Measurements from ENCODE around the gene ABCC3.

The ABCC3 gene

GRCh38 chr17:50605429-50605828 is 29.3 kb upstream of the ABCC3 start:
- Histone ChIP-seq H3K4me3 (ENCODE audit: low read length) (no peak overlapping the region), H3K9me3 (ENCODE audit: control insufficient read depth, insufficient read depth, low read length) (no peaks in the 10 kb centered on the region), H3K79me2 (ENCODE audit: control insufficient read depth, low read length) (no peaks in the 10 kb centered on the region), H3K4me1 (ENCODE audit: control insufficient read depth, low read length) (no peaks in the 10 kb centered on the region), H3K4me2 (ENCODE audit: low read length) (no peak overlapping the region), H3K27ac (ENCODE audit: low read depth, low read length) (no peak overlapping the region), H3K36me3 (ENCODE audit: control insufficient read depth, low read length) (no peaks in the 10 kb centered on the region), H3F3A (ENCODE audit: control insufficient read depth, insufficient read depth) (no peaks in the 10 kb centered on the region), H4K20me1 (ENCODE audit: control insufficient read depth, insufficient read depth, low read depth, low read length) (no peaks in the 10 kb centered on the region), H3K27me3 (ENCODE audit: control insufficient read depth, low read length) (peaks cover 9% of the 10 kb centered on the region), H3K9me2 (replicated peaks; ENCODE audit: control insufficient read depth, low read length) (no peaks in the 10 kb centered on the region)
- no peak for TF ChIP-seq EZH2phosphoT487 (IDR thresholded peaks at IDR 0.05; ENCODE audit: borderline replicate concordance, low read length)
- no peak for TF ChIP-seq CTCF (IDR thresholded peaks at IDR 0.05; ENCODE audit: low read depth, low read length, poor library complexity, severe bottlenecking)

GRCh38 chr17:50607522-50608175 is 27.0 kb upstream of the ABCC3 start:
- Histone ChIP-seq H4K20me1 (ENCODE audit: control insufficient read depth, insufficient read depth, low read depth, low read length) (no peaks in the 10 kb centered on the region), H3K79me2 (ENCODE audit: control insufficient read depth, low read length) (no peaks in the 10 kb centered on the region), H3K27ac (ENCODE audit: low read depth, low read length) (no peak overlapping the region), H3K4me2 (ENCODE audit: low read length) (no peak overlapping the region), H3K4me3 (ENCODE audit: low read length) (no peak overlapping the region), H3K9me2 (replicated peaks; ENCODE audit: control insufficient read depth, low read length) (no peaks in the 10 kb centered on the region), H3K36me3 (ENCODE audit: control insufficient read depth, low read length) (no peaks in the 10 kb centered on the region), H3F3A (ENCODE audit: control insufficient read depth, insufficient read depth) (no peaks in the 10 kb centered on the region), H3K4me1 (ENCODE audit: control insufficient read depth, low read length) (no peaks in the 10 kb centered on the region), H3K27me3 (ENCODE audit: control insufficient read depth, low read length) (peaks cover 9% of the 10 kb centered on the region), H3K9me3 (ENCODE audit: control insufficient read depth, insufficient read depth, low read length) (no peaks in the 10 kb centered on the region)
- TF ChIP-seq EZH2phosphoT487 (IDR thresholded peaks at IDR 0.05; ENCODE audit: borderline replicate concordance, low read length) (no peak), CTCF (IDR thresholded peaks at IDR 0.05; ENCODE audit: low read depth, low read length, poor library complexity, severe bottlenecking) (no peak)

DNA sequence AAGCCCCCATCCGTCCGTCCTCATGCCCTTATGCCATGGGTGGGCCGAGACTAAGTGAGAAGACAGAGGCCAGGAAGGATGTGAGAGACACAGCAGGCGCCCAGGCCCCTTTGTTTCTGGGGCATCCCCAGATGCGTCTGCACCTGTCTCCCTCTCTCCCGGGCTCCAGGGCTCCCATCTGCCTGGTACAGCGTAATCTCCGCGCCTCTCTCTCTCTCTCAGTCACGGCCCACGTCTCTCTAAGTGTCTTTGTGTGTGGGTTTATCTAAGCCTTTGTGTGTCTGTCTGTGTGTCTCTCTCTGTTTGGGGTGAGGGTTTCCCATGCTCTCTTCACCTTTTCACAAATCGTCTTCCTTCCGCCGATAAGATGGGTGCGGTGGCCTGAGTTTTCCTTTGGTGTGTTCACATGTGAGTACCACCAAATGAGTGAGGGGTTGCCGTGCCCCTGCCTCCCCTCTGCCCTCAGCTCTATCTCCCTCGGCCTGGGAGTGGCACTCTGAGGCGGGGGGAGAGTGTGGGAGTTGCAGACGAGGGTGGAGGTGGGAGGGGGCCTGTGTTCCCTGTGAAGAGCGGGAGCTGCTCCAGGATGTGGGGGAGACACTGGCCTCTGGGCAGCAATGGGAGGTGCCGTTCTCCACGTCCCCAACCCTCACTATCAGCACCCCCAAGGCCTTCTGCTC is 25.8 kb upstream of the ABCC3 start:
- Histone ChIP-seq H3K79me2 (ENCODE audit: control insufficient read depth, low read length) (no peaks in the 10 kb centered on the region), H3K4me3 (ENCODE audit: low read length) (no peak overlapping the region)
- TF ChIP-seq EZH2phosphoT487 (IDR thresholded peaks at IDR 0.05; ENCODE audit: borderline replicate concordance, low read length) (no peak), CTCF (IDR thresholded peaks at IDR 0.05; ENCODE audit: low read depth, low read length, poor library complexity, severe bottlenecking) (no peak)

More for the DNA sequence above, 25.8 kb upstream of the ABCC3 start:
- Histone ChIP-seq H3K27me3 (ENCODE audit: control insufficient read depth, low read length) (peaks cover 16% of the 10 kb centered on the region), H3K9me2 (replicated peaks; ENCODE audit: control insufficient read depth, low read length) (no peaks in the 10 kb centered on the region), H3K36me3 (ENCODE audit: control insufficient read depth, low read length) (no peaks in the 10 kb centered on the region), H4K20me1 (ENCODE audit: control insufficient read depth, insufficient read depth, low read depth, low read length) (no peaks in the 10 kb centered on the region), H3K4me2 (ENCODE audit: low read length) (no peak overlapping the region), H3F3A (ENCODE audit: control insufficient read depth, insufficient read depth) (no peaks in the 10 kb centered on the region), H3K9me3 (ENCODE audit: control insufficient read depth, insufficient read depth, low read length) (no peaks in the 10 kb centered on the region), H3K4me1 (ENCODE audit: control insufficient read depth, low read length) (no peaks in the 10 kb centered on the region), H3K27ac (ENCODE audit: low read depth, low read length) (no peak overlapping the region)

Data from DOHH2 (cell line).